Natural killer cell (primary cell): ENCODE results near the gene FARP1. TPM values are rescaled to one million over a fixed set of nuclear protein-coding genes. Genes with fewer than 3 reads are reported as not detected.

Source experiments
- ATAC-seq, 3 donors: fragments of 150-1000 bp in 2 of 3; fragments of 200-7000 bp in 1 of 3; cut with Tn5 transposase; 1 replicate in 1 of 3; 2 replicates in 2 of 3; pipeline ENCODE4 v1.10.0; 2021; ENCODE audit warnings: mild to moderate bottlenecking in 2 of 3, moderate library complexity in 2 of 3
- DNase-seq, 2 donors: peaks; one replicate each; pipeline versions ENCODE4 v3.0.0 to v3.0.0-alpha.2; 2013 to 2021; ENCODE audit warnings: mixed read lengths in 1 of 2
- H3K27ac ChIP-seq: one replicate; pipeline ENCODE4 v1.5.1; 2013; ENCODE audit warnings: mild to moderate bottlenecking, low read length
- H3K27me3 ChIP-seq: one replicate; pipeline ENCODE4 v1.6.1; 2013; ENCODE audit warnings: low read length; ENCODE audit not compliant: control insufficient read depth, insufficient read depth
- H3K36me3 ChIP-seq: one replicate; pipeline ENCODE4 v1.6.1; 2013; ENCODE audit warnings: low read length; ENCODE audit not compliant: control insufficient read depth, insufficient read depth
- H3K4me1 ChIP-seq: one replicate; pipeline ENCODE4 v1.6.1; 2013; ENCODE audit warnings: low read length; ENCODE audit not compliant: control insufficient read depth, insufficient read depth
- H3K4me3 ChIP-seq: one replicate; pipeline ENCODE4 v1.5.1; 2013; ENCODE audit warnings: low read length
- H3K9me3 ChIP-seq: one replicate; pipeline ENCODE4 v1.6.1; 2013; ENCODE audit warnings: low read length; ENCODE audit not compliant: control insufficient read depth, insufficient read depth
- H3K27ac Mint-ChIP-seq, 2 donors: one replicate each; pipeline ENCODE4 v1.8.0; 2022; ENCODE audit warnings: mild to moderate bottlenecking in 2 of 2, mixed read lengths in 2 of 2, moderate library complexity in 1 of 2
- H3K27me3 Mint-ChIP-seq, 2 donors: one replicate each; pipeline ENCODE4 v1.8.0; 2022; ENCODE audit warnings: low read depth in 2 of 2, mixed read lengths in 2 of 2
- H3K36me3 Mint-ChIP-seq: one replicate; pipeline ENCODE4 v1.8.0; 2022; ENCODE audit warnings: mixed read lengths
- H3K4me1 Mint-ChIP-seq, 2 donors: one replicate each; pipeline ENCODE4 v1.8.0; 2022; ENCODE audit warnings: mixed read lengths in 2 of 2
- H3K4me3 Mint-ChIP-seq: one replicate; pipeline ENCODE4 v1.8.0; 2022; ENCODE audit warnings: mild to moderate bottlenecking, moderate library complexity, mixed read lengths
- H3K9me3 Mint-ChIP-seq, 2 donors: one replicate each; pipeline ENCODE4 v1.8.0; 2022; ENCODE audit warnings: mixed read lengths in 2 of 2
- WGBS: methylation state at CpG from one replicate; pipeline ENCODE4 v1.1.7; 2013; ENCODE audit warnings: missing lambda C conversion rate; ENCODE audit not compliant: insufficient coverage; 5-methylcytosine and 5-hydroxymethylcytosine counted together
- intact Hi-C: fragments of 100-400 bp; cut with micrococcal nuclease; formaldehyde crosslinking; loops from one replicate; pipeline ENCODE4 v1.14.2; 2022
- total RNA-seq, 4 donors: library from RNA; stranded (reverse); fragments of 120-200 nt in 1 of 4; gene quantifications; one replicate each; pipeline versions ENCODE4 v1.2.3 to v1.2.4, GENCODE V29; 2013 to 2022
- TF ChIP-seq, protein P1 (sequence below): fragments of 200-600 bp; IDR thresholded peaks from one replicate; pipeline ENCODE4 v1.8.0; 2022; ENCODE audit warnings: antibody characterized with exemption

Gene FARP1
- total RNA-seq, 3 donors from 2014 or later (not counting 1 experiment from before 2014, with no cell fraction given) = 0.71 to 1.2 (median 1.1) TPM

DNA sequence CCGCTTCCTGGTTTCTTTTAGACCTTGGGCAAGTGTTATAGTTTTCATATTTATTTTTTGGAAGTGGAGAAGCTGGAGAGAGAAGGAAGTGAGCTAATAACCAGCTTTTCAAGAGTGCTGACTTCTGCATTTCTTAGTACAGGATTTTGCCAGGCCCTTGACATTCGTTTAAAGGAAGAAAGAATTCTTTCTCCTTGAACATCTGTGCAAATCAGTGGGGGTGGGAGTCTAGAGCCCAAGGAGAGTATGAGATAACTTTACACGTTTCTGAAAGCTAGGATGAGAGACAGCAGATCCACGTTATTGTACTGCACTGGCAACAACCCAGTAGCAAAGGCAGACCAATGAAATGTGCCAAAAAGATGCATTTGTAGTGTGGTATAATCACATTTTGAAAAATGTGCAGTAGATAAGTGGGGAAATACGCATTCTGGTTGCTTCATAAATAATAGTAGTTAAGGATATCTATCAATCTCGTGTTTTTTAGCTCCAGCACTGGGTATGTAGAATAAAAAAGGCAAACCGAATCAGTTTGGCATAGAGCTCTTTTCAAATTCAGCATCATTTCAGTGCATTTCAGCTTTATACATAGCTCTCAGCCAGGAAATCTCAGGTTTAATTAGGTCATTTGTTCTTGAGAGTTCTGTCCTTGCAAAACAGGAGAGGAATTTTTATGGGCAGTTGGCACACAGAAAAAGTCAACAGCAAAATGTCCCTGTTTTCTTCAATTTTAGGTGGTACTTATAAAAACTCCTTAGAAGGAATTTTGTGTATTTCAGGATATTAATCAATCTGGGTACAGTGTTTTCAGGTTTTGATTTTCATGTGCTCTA is 29.9 kb downstream of the FARP1 start:
- Histone ChIP-seq H3K27me3 (no peaks in the 10 kb centered on the region), H3K9me3 (no peaks in the 10 kb centered on the region), H3K36me3 (no peaks in the 10 kb centered on the region), H3K27ac (no peak overlapping the region), H3K4me1 (no peaks in the 10 kb centered on the region), H3K4me3 (no peak overlapping the region)
- no peak for DNase-seq
- no peak for ATAC-seq
- H3K4me1 Mint-ChIP-seq = no peaks in the 10 kb centered on the region
- H3K36me3 Mint-ChIP-seq = no peaks in the 10 kb centered on the region
- TF ChIP-seq, protein P1, sequence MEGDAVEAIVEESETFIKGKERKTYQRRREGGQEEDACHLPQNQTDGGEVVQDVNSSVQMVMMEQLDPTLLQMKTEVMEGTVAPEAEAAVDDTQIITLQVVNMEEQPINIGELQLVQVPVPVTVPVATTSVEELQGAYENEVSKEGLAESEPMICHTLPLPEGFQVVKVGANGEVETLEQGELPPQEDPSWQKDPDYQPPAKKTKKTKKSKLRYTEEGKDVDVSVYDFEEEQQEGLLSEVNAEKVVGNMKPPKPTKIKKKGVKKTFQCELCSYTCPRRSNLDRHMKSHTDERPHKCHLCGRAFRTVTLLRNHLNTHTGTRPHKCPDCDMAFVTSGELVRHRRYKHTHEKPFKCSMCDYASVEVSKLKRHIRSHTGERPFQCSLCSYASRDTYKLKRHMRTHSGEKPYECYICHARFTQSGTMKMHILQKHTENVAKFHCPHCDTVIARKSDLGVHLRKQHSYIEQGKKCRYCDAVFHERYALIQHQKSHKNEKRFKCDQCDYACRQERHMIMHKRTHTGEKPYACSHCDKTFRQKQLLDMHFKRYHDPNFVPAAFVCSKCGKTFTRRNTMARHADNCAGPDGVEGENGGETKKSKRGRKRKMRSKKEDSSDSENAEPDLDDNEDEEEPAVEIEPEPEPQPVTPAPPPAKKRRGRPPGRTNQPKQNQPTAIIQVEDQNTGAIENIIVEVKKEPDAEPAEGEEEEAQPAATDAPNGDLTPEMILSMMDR = no peak
- H3K27me3 Mint-ChIP-seq = peaks cover 4 to 8% of the 10 kb centered on the region in 2 donors
- no peaks in the 10 kb centered on the region for H3K9me3 Mint-ChIP-seq
- no peak overlapping the region for H3K27ac Mint-ChIP-seq
- intact Hi-C loops = no loop called here
- WGBS = 45% methylated on average over 7 of the region's 7 CpGs
- H3K4me3 Mint-ChIP-seq = no peak overlapping the region

DNA sequence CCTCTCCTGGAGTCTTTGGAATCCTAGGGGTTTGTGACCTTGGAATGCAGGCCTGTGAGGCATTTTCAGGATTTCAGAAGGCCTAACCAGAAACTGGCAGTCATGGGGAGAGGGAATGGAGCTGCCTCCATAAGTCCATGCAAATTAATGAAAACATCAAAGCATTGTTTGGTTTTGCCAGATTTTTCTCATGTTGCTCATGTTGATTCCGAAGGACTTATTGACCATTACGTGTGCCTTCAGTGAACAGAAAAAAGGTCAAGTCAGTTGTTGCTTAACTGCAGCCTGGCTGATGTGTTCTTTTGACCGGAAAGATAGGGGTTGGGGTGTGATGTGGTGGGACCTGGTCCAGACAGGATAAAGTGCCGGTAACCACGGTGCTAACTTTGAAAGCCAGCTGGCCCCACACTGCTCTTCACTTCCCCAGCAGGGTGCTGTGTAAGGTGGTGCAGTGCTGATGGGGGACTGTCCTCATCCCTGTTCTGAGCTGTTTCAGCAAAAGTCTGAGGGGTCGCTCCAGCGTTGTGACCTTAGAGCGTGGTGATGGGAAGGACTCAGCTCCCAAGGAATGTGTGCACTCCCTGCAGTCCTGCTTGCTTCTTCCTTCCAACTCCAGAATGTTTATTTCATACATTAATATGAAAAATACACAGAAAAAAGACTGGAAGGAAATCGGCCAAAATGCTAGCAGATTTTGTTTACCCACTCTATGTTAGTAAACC is 30.7 kb downstream of the FARP1 start:
- Mint-ChIP-seq H3K9me3 (no peaks in the 10 kb centered on the region), H3K27ac (no peak overlapping the region), H3K36me3 (no peaks in the 10 kb centered on the region), H3K4me1 (no peaks in the 10 kb centered on the region), H3K4me3 (no peak overlapping the region), H3K27me3 (peaks cover 4 to 8% of the 10 kb centered on the region in 2 donors)
- TF ChIP-seq, protein P1 = no peak
- WGBS = 82% methylated on average over 8 of the region's 9 CpGs
- no peak for ATAC-seq
- Histone ChIP-seq H3K4me1 (no peaks in the 10 kb centered on the region), H3K36me3 (no peaks in the 10 kb centered on the region), H3K4me3 (no peak overlapping the region), H3K27me3 (no peaks in the 10 kb centered on the region), H3K27ac (no peak overlapping the region), H3K9me3 (no peaks in the 10 kb centered on the region)
- intact Hi-C loops = no loop called here
- DNase-seq = no peak

DNA sequence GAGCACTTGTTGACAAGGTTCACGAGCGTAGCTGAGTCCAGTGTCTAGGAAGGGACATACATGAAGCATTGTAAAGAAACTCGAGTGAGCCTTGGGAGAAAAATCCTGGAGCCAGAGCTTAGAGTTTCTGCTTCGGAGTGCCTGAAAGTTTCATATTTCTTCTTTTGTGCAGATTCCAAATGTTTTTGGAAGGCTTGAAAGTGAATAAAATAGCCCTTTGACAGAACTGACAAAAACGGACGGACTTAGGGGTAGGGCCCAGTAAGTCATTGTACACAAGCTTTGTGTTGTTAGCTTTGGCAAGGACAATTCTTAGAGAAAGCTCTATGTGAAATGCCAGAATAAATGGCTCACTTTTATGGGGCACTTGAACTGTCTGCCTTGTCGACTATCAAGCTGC is 31.4 kb downstream of the FARP1 start:
- no peaks in the 10 kb centered on the region for H3K36me3 Mint-ChIP-seq
- Histone ChIP-seq H3K27me3 (no peaks in the 10 kb centered on the region), H3K9me3 (no peaks in the 10 kb centered on the region), H3K4me1 (no peaks in the 10 kb centered on the region), H3K4me3 (no peak overlapping the region), H3K27ac (no peak overlapping the region), H3K36me3 (no peaks in the 10 kb centered on the region)
- intact Hi-C loops = no loop called here
- no peak for DNase-seq
- 95% methylated on average over 7 of the region's 7 CpGs for WGBS
- peaks cover 4 to 8% of the 10 kb centered on the region in 2 donors for H3K27me3 Mint-ChIP-seq
- TF ChIP-seq, protein P1 = no peak
- H3K4me3 Mint-ChIP-seq = no peak overlapping the region
- H3K9me3 Mint-ChIP-seq = no peaks in the 10 kb centered on the region
- no peaks in the 10 kb centered on the region for H3K4me1 Mint-ChIP-seq
- ATAC-seq = no peak
- no peak overlapping the region for H3K27ac Mint-ChIP-seq
